ENCODE measurements around the gene SSR1. TPM values are rescaled to one million over a fixed set of nuclear protein-coding genes. Genes with fewer than 3 reads are reported as not detected.

Gene SSR1
- total RNA-seq, 6 donors from 2014 or later, result 14.5 to 135 (median 57.7) TPM

DNA sequence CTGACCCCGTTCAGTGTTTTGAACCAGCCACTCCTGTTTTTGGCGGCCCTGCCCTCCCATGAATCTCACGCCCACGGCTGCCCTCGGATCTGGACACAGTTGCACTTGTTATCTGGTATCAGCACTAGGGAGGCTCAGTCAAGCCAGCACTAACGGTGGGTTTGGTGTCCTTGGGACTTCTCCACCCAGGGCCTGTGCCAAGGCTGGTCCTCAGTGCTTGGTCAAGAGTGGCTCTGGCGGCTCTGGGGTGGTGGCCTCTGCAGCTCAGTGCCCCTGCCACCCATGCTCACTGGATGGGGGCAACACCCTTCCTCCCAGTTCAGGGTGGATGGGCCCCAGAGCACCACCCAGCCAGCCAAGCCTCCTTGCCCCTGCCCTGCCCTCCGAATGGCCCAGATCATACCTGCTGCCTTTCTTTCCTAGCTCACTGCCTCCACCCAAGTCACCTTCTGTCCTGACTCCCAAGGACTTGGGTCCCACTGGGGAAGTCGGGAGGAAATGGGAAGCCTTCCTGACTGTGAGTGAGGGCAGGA is 54.7 kb downstream of the SSR1 start:
- peaks cover 22 to 25% (median 23%) of the 10 kb centered on the region in 4 donors for H3K4me1 ChIP-seq
- TF ChIP-seq EP300 (IDR thresholded peaks at IDR 0.05) (no peak), POLR2A (IDR thresholded peaks at IDR 0.05) (no peak), POLR2AphosphoS5 (IDR thresholded peaks at IDR 0.05) (no peak)
- TF ChIP-seq, protein P1, sequence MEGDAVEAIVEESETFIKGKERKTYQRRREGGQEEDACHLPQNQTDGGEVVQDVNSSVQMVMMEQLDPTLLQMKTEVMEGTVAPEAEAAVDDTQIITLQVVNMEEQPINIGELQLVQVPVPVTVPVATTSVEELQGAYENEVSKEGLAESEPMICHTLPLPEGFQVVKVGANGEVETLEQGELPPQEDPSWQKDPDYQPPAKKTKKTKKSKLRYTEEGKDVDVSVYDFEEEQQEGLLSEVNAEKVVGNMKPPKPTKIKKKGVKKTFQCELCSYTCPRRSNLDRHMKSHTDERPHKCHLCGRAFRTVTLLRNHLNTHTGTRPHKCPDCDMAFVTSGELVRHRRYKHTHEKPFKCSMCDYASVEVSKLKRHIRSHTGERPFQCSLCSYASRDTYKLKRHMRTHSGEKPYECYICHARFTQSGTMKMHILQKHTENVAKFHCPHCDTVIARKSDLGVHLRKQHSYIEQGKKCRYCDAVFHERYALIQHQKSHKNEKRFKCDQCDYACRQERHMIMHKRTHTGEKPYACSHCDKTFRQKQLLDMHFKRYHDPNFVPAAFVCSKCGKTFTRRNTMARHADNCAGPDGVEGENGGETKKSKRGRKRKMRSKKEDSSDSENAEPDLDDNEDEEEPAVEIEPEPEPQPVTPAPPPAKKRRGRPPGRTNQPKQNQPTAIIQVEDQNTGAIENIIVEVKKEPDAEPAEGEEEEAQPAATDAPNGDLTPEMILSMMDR (IDR thresholded peaks at IDR 0.05), result no peak

DNA sequence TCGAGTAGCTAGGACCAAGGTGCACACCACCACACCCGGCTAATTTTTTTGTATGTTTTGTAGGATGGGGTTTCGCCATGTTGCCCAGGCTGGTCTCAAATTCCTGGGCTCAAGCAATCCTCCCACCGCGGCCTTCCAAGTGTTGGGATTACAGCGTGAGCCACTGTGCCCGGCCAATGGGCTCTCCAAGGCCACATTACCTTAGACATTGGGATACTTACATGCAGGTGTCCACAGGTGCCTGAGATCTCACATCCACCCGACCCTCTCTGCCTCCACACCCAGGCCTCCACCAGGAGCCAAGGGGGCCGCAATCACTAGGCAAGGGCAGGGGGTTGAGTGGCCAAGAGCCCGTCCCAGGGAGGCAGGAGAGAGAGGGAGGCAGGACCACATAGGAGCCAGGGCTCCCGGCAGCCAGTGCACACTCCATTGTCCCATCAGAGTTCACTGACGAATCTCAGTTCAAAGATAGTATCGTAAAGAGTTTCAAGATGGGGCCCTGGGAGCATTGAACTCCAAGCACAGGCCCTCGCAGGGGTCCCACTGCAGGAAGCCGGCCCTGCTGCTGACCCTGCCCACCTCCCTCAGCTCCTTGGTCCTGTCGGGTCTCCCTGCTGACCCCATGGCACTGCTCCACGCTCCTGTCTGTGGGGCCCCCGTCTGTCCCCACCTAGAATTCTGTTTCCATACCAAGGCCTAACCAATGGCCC is 55.3 kb downstream of the SSR1 start:
- Histone ChIP-seq H3K4me3 (no peak overlapping the region), H3K9me3 (peaks cover 0 to 16% (median 9%) of the 10 kb centered on the region in 4 donors), H3K27me3 (no peaks in the 10 kb centered on the region), H3K36me3 (no peaks in the 10 kb centered on the region), H3K4me1 (peaks cover 22 to 25% (median 23%) of the 10 kb centered on the region in 4 donors), H3K27ac (no peak overlapping the region)
- DNase-seq (no peak), ATAC-seq (ENCODE audit: low FRiP score in 2 of 2) (no peak)
- TF ChIP-seq, protein P1 (IDR thresholded peaks at IDR 0.05), result no peak
- TF ChIP-seq POLR2A (IDR thresholded peaks at IDR 0.05) (no peak), POLR2AphosphoS5 (IDR thresholded peaks at IDR 0.05) (no peak), EP300 (IDR thresholded peaks at IDR 0.05) (no peak)
- WGBS, 2 donors, result 90 to 97% methylated on average over 18 of the region's 18 CpGs

More for the DNA sequence above, 54.7 kb downstream of the SSR1 start:
- Histone ChIP-seq H3K9me3 (peaks cover 0 to 16% (median 9%) of the 10 kb centered on the region in 4 donors), H3K36me3 (no peaks in the 10 kb centered on the region), H3K27ac (no peak overlapping the region), H3K27me3 (no peaks in the 10 kb centered on the region), H3K4me3 (no peak overlapping the region)
- WGBS, 2 donors, result 80 to 82% methylated on average over 8 to 9 of the region's 9 CpGs
- no peak for DNase-seq
- no peak for ATAC-seq (ENCODE audit: low FRiP score in 2 of 2)

DNA sequence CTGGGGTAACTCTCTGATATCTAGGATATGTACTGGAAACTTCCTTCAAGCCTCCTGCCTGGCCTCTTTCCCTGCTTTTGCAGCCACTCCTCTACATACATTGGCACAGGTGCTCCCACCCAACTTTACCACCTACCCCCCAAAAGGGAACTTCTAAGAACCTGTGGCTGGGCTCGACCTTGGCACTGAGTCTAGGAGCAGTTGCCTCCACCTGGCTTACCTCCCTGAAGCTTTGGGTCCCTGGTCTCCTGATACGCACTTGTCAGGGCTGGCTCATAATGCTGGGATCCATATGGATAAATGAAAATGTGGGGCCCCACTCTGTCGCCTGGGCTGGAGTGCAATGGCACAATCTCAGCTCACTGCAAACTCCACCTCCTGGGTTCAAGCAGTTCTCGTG is 56.2 kb downstream of the SSR1 start:
- H3K4me3 ChIP-seq, result no peak overlapping the region
- TF ChIP-seq POLR2A (IDR thresholded peaks at IDR 0.05), result no peak
- DNase-seq (no peak), ATAC-seq (ENCODE audit: low FRiP score in 2 of 2) (no peak)
- H3K36me3 ChIP-seq, result peaks cover 0 to 6% (median 0%) of the 10 kb centered on the region in 4 donors
- H3K9me3 ChIP-seq, result peaks cover 0 to 16% (median 9%) of the 10 kb centered on the region in 4 donors
- no peak overlapping the region for H3K27ac ChIP-seq
- no peaks in the 10 kb centered on the region for H3K27me3 ChIP-seq
- WGBS, 2 donors, result 79 to 89% methylated on average over 1 to 4 of the region's 4 CpGs
- peaks cover 19 to 22% (median 20%) of the 10 kb centered on the region in 4 donors for H3K4me1 ChIP-seq

DNA sequence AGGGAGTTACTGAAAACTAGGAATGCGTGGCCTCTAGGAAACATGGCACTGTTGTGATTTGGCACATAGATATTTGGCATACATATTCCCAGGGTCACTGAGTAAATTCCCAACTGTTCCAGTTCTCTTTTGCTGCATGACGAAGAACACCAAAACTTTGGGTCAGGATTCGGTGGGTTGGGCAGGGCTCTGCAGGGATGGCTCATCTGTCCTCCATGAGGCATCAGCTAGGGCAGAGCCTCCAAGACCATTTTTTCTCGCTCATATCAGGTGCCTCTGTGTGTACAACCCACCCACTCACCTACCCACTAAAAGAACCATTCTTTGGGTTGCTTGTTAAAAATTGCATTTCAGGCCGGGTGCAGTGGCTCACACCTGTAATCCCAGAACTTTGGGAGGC is 57.1 kb downstream of the SSR1 start:
- Histone ChIP-seq H3K36me3 (peaks cover 0 to 14% (median 0%) of the 10 kb centered on the region in 4 donors), H3K4me3 (no peak overlapping the region), H3K9me3 (peaks cover 0 to 16% (median 9%) of the 10 kb centered on the region in 4 donors), H3K27me3 (no peaks in the 10 kb centered on the region), H3K4me1 (peaks cover 14 to 17% (median 15%) of the 10 kb centered on the region in 4 donors), H3K27ac (peak overlapping the region in 3 of 4 donors; percentile 0 to 80 (median 59))
- WGBS, 2 donors, result 92 to 94% methylated on average over 5 of the region's 5 CpGs
- TF ChIP-seq EP300 (IDR thresholded peaks at IDR 0.05) (no peak), POLR2A (IDR thresholded peaks at IDR 0.05) (no peak), POLR2AphosphoS5 (IDR thresholded peaks at IDR 0.05) (no peak)
- TF ChIP-seq, protein P1 (IDR thresholded peaks at IDR 0.05), result no peak
- ATAC-seq (ENCODE audit: low FRiP score in 2 of 2) (no peak), DNase-seq (no peak)

DNA sequence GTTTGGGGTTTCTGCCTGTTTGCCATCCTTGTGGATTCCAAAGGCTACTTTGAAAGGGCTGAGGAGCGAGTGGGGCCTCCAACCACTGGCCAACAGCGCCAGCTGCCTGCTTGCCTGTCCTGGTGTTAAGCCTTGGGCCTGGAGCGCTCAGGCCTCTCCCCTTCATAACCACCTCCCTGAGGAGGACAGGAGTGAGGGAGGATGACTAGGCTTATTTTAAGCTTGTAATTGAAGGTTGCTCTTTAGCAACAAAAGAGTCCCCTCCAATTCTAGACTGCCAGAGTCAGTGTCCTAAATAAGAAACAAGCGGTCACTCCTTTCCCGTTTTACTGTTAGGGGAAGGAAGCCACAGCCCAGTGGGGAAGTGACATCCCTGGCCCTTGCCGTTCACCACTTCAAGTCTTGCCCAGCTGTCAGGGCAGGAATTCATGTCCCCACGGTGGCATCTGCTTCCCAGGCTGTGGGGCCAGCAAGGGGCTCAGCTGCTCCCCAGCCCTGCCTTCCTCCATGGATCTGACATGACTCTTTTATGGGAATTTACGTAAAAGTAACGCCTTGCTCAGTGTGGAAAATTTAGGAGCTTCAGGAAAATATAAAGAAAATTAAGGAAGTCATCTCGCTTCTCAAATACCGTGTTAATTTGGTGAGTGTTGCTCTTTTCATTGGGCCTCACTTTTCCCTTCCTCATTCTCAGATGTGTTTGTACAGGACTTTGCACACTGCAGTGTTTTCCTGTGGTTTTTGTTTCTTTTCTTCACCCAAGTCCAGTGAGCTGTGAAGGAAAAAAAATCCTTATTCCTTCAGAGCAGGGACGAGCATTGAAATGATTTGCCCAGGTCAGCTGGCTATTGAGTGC is 57.8 kb downstream of the SSR1 start:
- Histone ChIP-seq H3K4me3 (no peak overlapping the region), H3K4me1 (peaks cover 7 to 14% (median 9%) of the 10 kb centered on the region in 4 donors), H3K36me3 (peaks cover 0 to 21% (median 3%) of the 10 kb centered on the region in 4 donors), H3K27me3 (no peaks in the 10 kb centered on the region), H3K9me3 (peaks cover 0 to 16% (median 9%) of the 10 kb centered on the region in 4 donors), H3K27ac (peak overlapping the region; percentile 59 to 80 (median 70))
- DNase-seq, result peak in 1 of 2 donors; percentile 58
- TF ChIP-seq POLR2AphosphoS5 (IDR thresholded peaks at IDR 0.05), result no peak
- no peak for TF ChIP-seq POLR2A (IDR thresholded peaks at IDR 0.05)
- peak in 1 of 4 donors; percentile 59 for TF ChIP-seq EP300 (IDR thresholded peaks at IDR 0.05)
- ATAC-seq (ENCODE audit: low FRiP score in 2 of 2), result peak in 1 of 2 donors; percentile 71
- WGBS, 2 donors, result 51 to 62% methylated on average over 8 to 12 of the region's 12 CpGs
